Activated naive CD4-positive, alpha-beta T cell treated with anti-CD3 and anti-CD28 coated beads, Interleukin-2, amount 10 ng/mL, durations not matched to agents 7 days and 5 days (primary cell): Measurements from ENCODE around the gene KNSTRN.

Source experiments
- CTCF ChIA-PET: fragments of 350-600 bp; sonication (Branson Sonifier 250); formaldehyde crosslinking; loops from one replicate; lab custom pipeline; 2021; ENCODE audit warnings: antibody characterized with exemption; lab: Charles Lee
- DNase-seq: peaks from one replicate; pipeline ENCODE4 v3.0.0-alpha.2; 2020
- H3K27ac Mint-ChIP-seq: one replicate; pipeline ENCODE4 v1.8.0; 2021; ENCODE audit warnings: mild to moderate bottlenecking, moderate library complexity, mixed read lengths
- H3K27me3 Mint-ChIP-seq: one replicate; pipeline ENCODE4 v1.8.0; 2021; ENCODE audit warnings: mild to moderate bottlenecking, mixed read lengths
- H3K36me3 Mint-ChIP-seq: one replicate; pipeline ENCODE4 v1.8.0; 2021; ENCODE audit warnings: mixed read lengths
- H3K4me1 Mint-ChIP-seq: one replicate; pipeline ENCODE4 v1.8.0; 2021; ENCODE audit warnings: mixed read lengths
- H3K4me3 Mint-ChIP-seq: one replicate; pipeline ENCODE4 v1.8.0; 2021; ENCODE audit warnings: mild to moderate bottlenecking, moderate library complexity, mixed read lengths
- H3K9me3 Mint-ChIP-seq: one replicate; pipeline ENCODE4 v1.8.0; 2021; ENCODE audit warnings: mixed read lengths

KNSTRN gene

GRCh38 chr15:40340740-40341400, 41.7 kb upstream of the KNSTRN start, which contains the start of gene CCDC9B:
Gene CCDC9B, minus strand, starts transcription at chr15:40340939. Its CDS starts 120 bp downstream, at chr15:40340819.
- CTCF ChIA-PET, result interaction anchor here (0.8 to 14.2 kb wide), 9 partner anchors 8 to 166 kb away, joined by 3 to 425 read pairs (median 8); partner anchors contain the start of genes INAFM2 and PLCB2
- no peak for DNase-seq
- peaks cover 10% of the 10 kb centered on the region for H3K27me3 Mint-ChIP-seq
- H3K4me1 Mint-ChIP-seq, result peaks cover 10% of the 10 kb centered on the region
- H3K9me3 Mint-ChIP-seq, result no peaks in the 10 kb centered on the region
- no peak within 1 kb of the TSS for H3K27ac Mint-ChIP-seq
- H3K4me3 Mint-ChIP-seq, result no peak within 1 kb of the TSS
- H3K36me3 Mint-ChIP-seq, result no peaks in the 10 kb centered on the region

GRCh38 chr15:40342416-40343320, 39.9 kb upstream of the KNSTRN start:
- Mint-ChIP-seq H3K27me3 (peaks cover 8% of the 10 kb centered on the region), H3K4me1 (peaks cover 6% of the 10 kb centered on the region), H3K9me3 (no peaks in the 10 kb centered on the region), H3K27ac (no peak overlapping the region), H3K4me3 (no peak overlapping the region), H3K36me3 (no peaks in the 10 kb centered on the region)
- DNase-seq, result no peak
- CTCF ChIA-PET, result interaction anchor here (0.8 to 14.2 kb wide), 17 partner anchors 10 to 164 kb away, joined by 3 to 425 read pairs (median 8); partner anchors contain the start of genes ANKRD63, INAFM2 and PLCB2

GRCh38 chr15:40343512-40343911, 39.0 kb upstream of the KNSTRN start:
- Mint-ChIP-seq H3K4me1 (peaks cover under 1% of the 10 kb centered on the region), H3K36me3 (no peaks in the 10 kb centered on the region), H3K27me3 (peaks cover 4% of the 10 kb centered on the region), H3K27ac (no peak overlapping the region), H3K4me3 (no peak overlapping the region), H3K9me3 (no peaks in the 10 kb centered on the region)
- CTCF ChIA-PET, result interaction anchor here (0.8 to 14.2 kb wide), 17 partner anchors 8 to 165 kb away, joined by 3 to 425 read pairs (median 8); partner anchors contain the start of genes ANKRD63, INAFM2 and PLCB2
- no peak for DNase-seq

GRCh38 chr15:40344217-40344616, 38.3 kb upstream of the KNSTRN start:
- DNase-seq, result no peak
- no peak overlapping the region for H3K4me3 Mint-ChIP-seq
- no peaks in the 10 kb centered on the region for H3K4me1 Mint-ChIP-seq
- no peaks in the 10 kb centered on the region for H3K36me3 Mint-ChIP-seq
- no peaks in the 10 kb centered on the region for H3K9me3 Mint-ChIP-seq
- CTCF ChIA-PET, result interaction anchor here (0.6 to 14.2 kb wide), 24 partner anchors 9 to 165 kb away, joined by 3 to 425 read pairs (median 5); partner anchors contain the start of genes INAFM2 and PLCB2
- H3K27me3 Mint-ChIP-seq, result peaks cover 4% of the 10 kb centered on the region
- no peak overlapping the region for H3K27ac Mint-ChIP-seq

- DNase-seq, result peak; percentile 84
- Mint-ChIP-seq H3K4me3 (no peak overlapping the region), H3K9me3 (no peaks in the 10 kb centered on the region), H3K36me3 (no peaks in the 10 kb centered on the region), H3K27ac (no peak overlapping the region), H3K27me3 (peaks cover 4% of the 10 kb centered on the region), H3K4me1 (no peaks in the 10 kb centered on the region)
- CTCF ChIA-PET, result interaction anchor here (0.6 to 14.2 kb wide), 23 partner anchors 10 to 164 kb away, joined by 3 to 425 read pairs (median 5); partner anchors contain the start of genes INAFM2 and PLCB2
These were observed 37.8 kb upstream of the KNSTRN start for GRCh38 chr15:40344631-40345120.

GRCh38 chr15:40345225-40345866, 37.2 kb upstream of the KNSTRN start:
- DNase-seq, result no peak
- no peaks in the 10 kb centered on the region for H3K36me3 Mint-ChIP-seq
- no peaks in the 10 kb centered on the region for H3K4me1 Mint-ChIP-seq
- no peak overlapping the region for H3K27ac Mint-ChIP-seq
- CTCF ChIA-PET, result interaction anchor here (0.9 to 14.2 kb wide), 15 partner anchors 10 to 85 kb away, joined by 3 to 425 read pairs (median 10); partner anchors contain the start of genes INAFM2 and PLCB2
- H3K27me3 Mint-ChIP-seq, result peaks cover 9% of the 10 kb centered on the region
- H3K9me3 Mint-ChIP-seq, result no peaks in the 10 kb centered on the region
- H3K4me3 Mint-ChIP-seq, result no peak overlapping the region

- H3K4me1 Mint-ChIP-seq, result no peaks in the 10 kb centered on the region
These were observed 36.5 kb upstream of the KNSTRN start for GRCh38 chr15:40345867-40346578.

GRCh38 chr15:40346579-40347558, 35.7 kb upstream of the KNSTRN start:
- DNase-seq, result no peak
- peaks cover 9% of the 10 kb centered on the region for H3K27me3 Mint-ChIP-seq
- no peaks in the 10 kb centered on the region for H3K36me3 Mint-ChIP-seq
- H3K4me1 Mint-ChIP-seq, result no peaks in the 10 kb centered on the region
- H3K4me3 Mint-ChIP-seq, result no peak overlapping the region
- H3K27ac Mint-ChIP-seq, result no peak overlapping the region
- CTCF ChIA-PET, result interaction anchor here (0.6 to 1.2 kb wide), 3 partner anchors 10 to 81 kb away, joined by 3 read pairs; no protein-coding TSS in a partner anchor
- H3K9me3 Mint-ChIP-seq, result no peaks in the 10 kb centered on the region

More at GRCh38 chr15:40345867-40346578, 36.5 kb upstream of the KNSTRN start:
- H3K27me3 Mint-ChIP-seq, result peaks cover 9% of the 10 kb centered on the region
- H3K36me3 Mint-ChIP-seq, result no peaks in the 10 kb centered on the region
- no peak overlapping the region for H3K4me3 Mint-ChIP-seq
- no peaks in the 10 kb centered on the region for H3K9me3 Mint-ChIP-seq
- no peak for DNase-seq
- H3K27ac Mint-ChIP-seq, result no peak overlapping the region
- CTCF ChIA-PET, result interaction anchor here (0.8 to 8.8 kb wide), 6 partner anchors 9 to 78 kb away, joined by 3 to 152 read pairs (median 17); no protein-coding TSS in a partner anchor

- H3K36me3 Mint-ChIP-seq, result no peaks in the 10 kb centered on the region
- no peaks in the 10 kb centered on the region for H3K9me3 Mint-ChIP-seq
- peaks cover 15% of the 10 kb centered on the region for H3K27me3 Mint-ChIP-seq
- CTCF ChIA-PET, result interaction anchor here (1.8 kb wide), 1 partner anchor 73 kb away, joined by 5 read pairs; no protein-coding TSS in a partner anchor
- no peaks in the 10 kb centered on the region for H3K4me1 Mint-ChIP-seq
- no peak for DNase-seq
- H3K27ac Mint-ChIP-seq, result no peak overlapping the region
- H3K4me3 Mint-ChIP-seq, result no peak overlapping the region
These were observed 34.7 kb upstream of the KNSTRN start for GRCh38 chr15:40347559-40348473.

GRCh38 chr15:40348474-40348870, 34.0 kb upstream of the KNSTRN start:
- H3K9me3 Mint-ChIP-seq, result no peaks in the 10 kb centered on the region
- H3K36me3 Mint-ChIP-seq, result no peaks in the 10 kb centered on the region
- DNase-seq, result no peak
- H3K4me3 Mint-ChIP-seq, result no peak overlapping the region
- peaks cover 21% of the 10 kb centered on the region for H3K27me3 Mint-ChIP-seq
- no peak overlapping the region for H3K27ac Mint-ChIP-seq
- no peaks in the 10 kb centered on the region for H3K4me1 Mint-ChIP-seq
- CTCF ChIA-PET, result interaction anchor here (0.7 to 1.8 kb wide), 3 partner anchors 8 to 73 kb away, joined by 3 to 6 read pairs (median 5); no protein-coding TSS in a partner anchor

- H3K9me3 Mint-ChIP-seq, result no peaks in the 10 kb centered on the region
- H3K27ac Mint-ChIP-seq, result no peak overlapping the region
- H3K4me3 Mint-ChIP-seq, result no peak overlapping the region
- H3K27me3 Mint-ChIP-seq, result peaks cover 28% of the 10 kb centered on the region
- H3K36me3 Mint-ChIP-seq, result no peaks in the 10 kb centered on the region
- CTCF ChIA-PET, result interaction anchor here (0.7 to 1.8 kb wide), 3 partner anchors 9 to 72 kb away, joined by 3 to 6 read pairs (median 5); no protein-coding TSS in a partner anchor
- no peak for DNase-seq
- no peaks in the 10 kb centered on the region for H3K4me1 Mint-ChIP-seq
These were observed 33.4 kb upstream of the KNSTRN start for GRCh38 chr15:40349163-40349562.
